Activated T-helper 1 cell treated with anti-CD3 and anti-CD28 coated beads, Interleukin-12 subunit alpha, Interleukin-12 subunit beta, Interleukin-2, Interleukin-4 antibody, amounts not matched to agents 30 ng/mL and 10 ng/mL and 1 ng/mL, durations not matched to agents 14 hours and 24 hours and 36 hours (primary cell): Measurements from ENCODE around the gene CKAP2L. TPM values are rescaled to one million over a fixed set of nuclear protein-coding genes. Genes with fewer than 3 reads are reported as not detected.

ENCODE experiments used
- DNase-seq: peaks from one replicate; pipeline ENCODE4 v3.0.0; 2021; ENCODE audit warnings: low spot score
- H3K27ac Mint-ChIP-seq: one replicate; pipeline ENCODE4 v1.8.0; 2021; ENCODE audit warnings: mild to moderate bottlenecking, mixed read lengths
- H3K27me3 Mint-ChIP-seq: one replicate; pipeline ENCODE4 v1.8.0; 2022; ENCODE audit warnings: mild to moderate bottlenecking, moderate library complexity, mixed read lengths; ENCODE audit not compliant: insufficient read depth
- H3K36me3 Mint-ChIP-seq: one replicate; pipeline ENCODE4 v1.8.0; 2021; ENCODE audit warnings: low read depth, mixed read lengths
- H3K4me1 Mint-ChIP-seq: one replicate; pipeline ENCODE4 v1.8.0; 2021; ENCODE audit warnings: low read depth, mixed read lengths
- H3K4me3 Mint-ChIP-seq: one replicate; pipeline ENCODE4 v1.8.0; 2021; ENCODE audit warnings: mild to moderate bottlenecking, moderate library complexity, mixed read lengths
- H3K9me3 Mint-ChIP-seq: one replicate; pipeline ENCODE4 v1.8.0; 2021; ENCODE audit warnings: mixed read lengths
- intact Hi-C: fragments of 100-400 bp; cut with micrococcal nuclease; formaldehyde crosslinking; loops from one replicate; pipeline ENCODE4 v1.15.1; 2024
- total RNA-seq: library from RNA; stranded (reverse); gene quantifications from 2 replicates; pipeline ENCODE4 v1.2.3, GENCODE V29; 2022

CKAP2L gene
- total RNA-seq: 20.9 and 21.2 TPM in 2 replicates

DNA sequence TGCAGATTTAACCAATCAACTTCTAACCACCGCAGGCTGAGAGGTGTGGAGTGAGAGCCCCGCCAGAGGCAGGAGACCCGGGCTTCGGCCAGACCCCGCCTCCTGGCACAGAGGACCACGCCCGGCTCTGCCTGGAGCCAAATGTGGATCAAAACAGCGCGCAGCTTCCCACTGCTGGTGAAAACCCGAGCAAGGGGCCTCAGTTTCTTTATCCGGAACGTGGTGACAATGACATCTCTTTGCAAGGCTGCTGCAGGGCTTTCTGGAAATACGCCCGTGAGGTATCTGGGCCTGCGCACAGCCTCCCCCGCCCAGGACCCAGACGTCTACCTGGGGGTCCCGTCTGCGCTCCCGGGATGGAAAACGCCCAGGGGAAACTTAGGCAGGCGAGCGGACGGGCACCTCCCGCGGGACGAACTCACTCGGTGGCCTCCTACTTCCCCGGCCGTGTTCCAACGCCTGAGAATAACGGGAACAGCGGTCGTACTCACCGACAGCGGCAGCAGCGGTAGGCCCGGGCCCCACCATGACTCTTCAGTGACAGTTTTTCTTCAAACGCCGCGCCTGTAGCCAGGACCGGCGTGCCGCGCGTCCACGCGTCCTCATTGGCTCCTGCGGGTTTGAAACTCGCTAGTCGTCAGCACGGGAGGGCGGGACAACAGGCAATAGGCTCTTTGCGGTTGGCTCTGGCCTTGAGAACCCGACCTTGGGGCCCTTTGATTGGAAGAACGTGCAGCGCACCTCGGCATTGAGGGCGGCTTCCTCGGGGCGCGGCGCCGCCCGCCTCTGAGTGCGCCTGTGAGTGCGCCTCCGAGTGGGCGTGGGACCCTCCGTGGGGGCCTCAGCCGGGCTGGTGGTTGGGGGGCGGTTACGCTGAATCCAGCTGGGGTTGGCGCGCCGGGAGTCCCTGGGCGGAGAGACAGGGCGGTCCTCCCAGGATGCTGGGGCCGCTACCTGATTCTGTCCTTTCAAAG, at the start of gene CKAP2L:
Gene CKAP2L (minus strand): TSS at position 539 of the 974 bp plus-strand sequence. CDS start 11 bp downstream, at position 528.
- peak; percentile 95 for DNase-seq
- Mint-ChIP-seq H3K36me3 (peaks cover 24% of the 10 kb centered on the region), H3K4me3 (peak within 1 kb of the TSS; percentile 95), H3K4me1 (peaks cover 50% of the 10 kb centered on the region), H3K27me3 (no peaks in the 10 kb centered on the region), H3K9me3 (peaks cover 14% of the 10 kb centered on the region), H3K27ac (peak within 1 kb of the TSS; percentile 93)
- intact Hi-C loops: loop anchor here (1.0 to 10.0 kb wide), 9 partner anchors 15 to 510 kb away; partner anchors contain the start of genes CHCHD5, PSD4, SLC20A1 and TTL

DNA sequence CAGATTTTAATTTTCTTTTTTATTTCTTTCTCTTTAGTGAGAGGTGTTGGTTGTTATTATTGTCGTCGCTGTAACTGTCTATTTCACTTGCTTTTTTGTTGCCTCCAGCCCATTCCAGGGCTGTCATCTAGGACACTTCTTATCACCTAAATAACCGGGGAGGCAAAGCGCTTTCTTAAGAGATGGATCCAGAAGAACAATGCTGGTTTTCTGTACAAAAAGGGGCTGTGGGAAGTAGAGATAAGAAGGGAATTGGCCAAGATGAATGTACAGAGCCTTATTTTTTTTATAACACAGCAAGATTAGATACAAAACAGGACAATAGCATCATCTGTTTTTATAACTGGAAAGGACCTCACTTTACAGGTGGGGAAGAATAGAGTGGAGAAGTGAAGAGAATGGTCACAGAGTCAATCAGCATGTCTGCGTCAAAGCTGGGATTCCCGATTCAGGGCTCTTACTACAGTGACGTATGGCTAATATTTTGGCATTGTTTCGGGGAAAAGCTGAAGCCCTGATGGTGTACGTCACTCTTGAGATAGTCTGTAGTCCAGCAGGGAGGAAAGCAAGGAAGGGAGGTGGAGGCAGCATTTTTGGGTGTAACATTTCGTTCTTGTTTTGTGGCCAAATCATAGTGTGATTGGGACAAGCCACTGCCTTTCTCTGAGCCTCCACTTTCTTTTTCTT, 49.0 kb upstream of the CKAP2L start:
- Mint-ChIP-seq H3K27me3 (peaks cover 5% of the 10 kb centered on the region), H3K36me3 (peaks cover 7% of the 10 kb centered on the region), H3K9me3 (peaks cover 9% of the 10 kb centered on the region), H3K4me3 (no peak overlapping the region), H3K4me1 (peaks cover 23% of the 10 kb centered on the region), H3K27ac (no peak overlapping the region)
- no peak for DNase-seq
- intact Hi-C loops: no loop called here

DNA sequence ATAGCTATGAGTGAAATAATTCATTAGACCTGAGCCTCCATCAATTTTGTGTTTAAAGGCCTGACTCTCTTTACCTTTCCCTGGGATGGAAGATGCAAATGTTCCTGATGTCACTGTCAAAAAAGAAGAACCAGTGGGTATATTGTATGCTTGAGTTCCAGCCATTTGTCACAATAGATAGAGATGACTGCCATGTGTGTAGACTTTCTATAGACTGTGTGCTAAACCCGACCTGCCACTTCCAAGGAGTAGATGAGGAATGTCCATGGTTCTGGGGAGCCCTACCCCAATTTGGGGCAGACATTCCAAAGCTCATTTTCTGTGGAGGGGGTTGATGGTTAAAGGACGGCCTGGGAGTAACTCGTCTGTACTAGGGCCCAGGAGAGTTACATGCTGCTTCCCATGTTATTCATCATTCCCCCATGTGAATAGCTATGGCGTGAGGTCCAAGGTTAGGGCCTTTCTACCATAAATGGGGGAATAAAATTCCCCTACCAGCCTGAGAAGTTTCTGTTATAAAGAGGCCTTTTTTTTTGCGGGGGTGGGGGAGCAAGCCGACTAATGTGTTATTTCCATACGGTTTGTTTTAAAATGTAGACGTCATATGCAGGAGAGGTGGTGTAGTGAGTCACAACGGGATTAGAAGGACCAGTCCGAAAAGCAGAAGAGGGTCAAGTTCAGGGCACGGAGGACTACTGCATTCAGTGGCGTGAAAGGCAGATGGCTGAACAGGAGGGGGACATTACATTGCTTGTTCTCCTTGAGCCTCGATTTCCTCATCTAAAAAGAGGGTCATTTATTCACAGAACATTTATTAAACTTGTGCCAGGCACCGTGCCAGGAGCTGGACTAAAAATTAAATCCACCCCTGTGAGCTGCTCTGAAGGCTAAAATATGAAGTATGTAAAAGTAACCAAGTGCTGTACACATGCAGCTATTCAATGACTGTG, 48.2 kb upstream of the CKAP2L start:
- no peak for DNase-seq
- H3K4me1 Mint-ChIP-seq: peaks cover 23% of the 10 kb centered on the region
- H3K36me3 Mint-ChIP-seq: peaks cover 7% of the 10 kb centered on the region
- H3K27me3 Mint-ChIP-seq: peaks cover 2% of the 10 kb centered on the region
- peaks cover 11% of the 10 kb centered on the region for H3K9me3 Mint-ChIP-seq
- intact Hi-C loops: loop anchor here (1.0 kb wide), 1 partner anchor 8 kb away; no protein-coding TSS in a partner anchor
- H3K27ac Mint-ChIP-seq: peak overlapping the region; percentile 63
- no peak overlapping the region for H3K4me3 Mint-ChIP-seq

DNA sequence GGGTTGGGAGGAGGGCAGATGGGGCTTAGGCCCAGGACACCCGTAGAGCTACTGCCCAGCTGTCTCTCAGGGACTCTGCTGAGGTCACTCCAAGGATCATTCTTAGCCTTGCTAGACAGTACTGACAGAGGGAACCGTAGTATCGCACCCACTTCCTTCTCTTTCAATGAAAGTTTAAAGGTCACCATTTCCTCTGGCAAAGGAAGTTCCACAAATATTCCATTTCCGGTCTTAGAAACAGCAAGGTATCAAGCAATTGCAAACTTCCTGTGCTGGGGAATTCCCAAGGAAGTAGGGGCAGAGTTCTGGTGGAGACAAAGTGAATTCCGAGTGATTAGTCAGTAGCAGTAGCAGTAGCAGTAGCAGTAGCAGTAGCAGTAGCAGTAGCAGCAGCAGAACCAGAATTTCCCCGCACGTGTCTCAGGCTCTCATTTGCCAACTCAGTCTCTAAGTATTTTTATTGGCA, 47.5 kb upstream of the CKAP2L start:
- peaks cover 7% of the 10 kb centered on the region for H3K36me3 Mint-ChIP-seq
- intact Hi-C loops: loop anchor here (1.0 kb wide), 1 partner anchor 8 kb away; no protein-coding TSS in a partner anchor
- H3K4me1 Mint-ChIP-seq: peaks cover 23% of the 10 kb centered on the region

GRCh38 chr2:112811276-112811831, 46.9 kb upstream of the CKAP2L start:
- Mint-ChIP-seq H3K4me1 (peaks cover 23% of the 10 kb centered on the region), H3K36me3 (peaks cover 9% of the 10 kb centered on the region), H3K9me3 (peaks cover 22% of the 10 kb centered on the region), H3K27ac (peak overlapping the region; percentile 72), H3K4me3 (no peak overlapping the region), H3K27me3 (peaks cover 2% of the 10 kb centered on the region)
- no peak for DNase-seq
- intact Hi-C loops: no loop called here

More for the DNA sequence above, 47.5 kb upstream of the CKAP2L start:
- Mint-ChIP-seq H3K9me3 (peaks cover 17% of the 10 kb centered on the region), H3K4me3 (no peak overlapping the region), H3K27me3 (peaks cover 2% of the 10 kb centered on the region), H3K27ac (peak overlapping the region; percentile 63)
- no peak for DNase-seq

DNA sequence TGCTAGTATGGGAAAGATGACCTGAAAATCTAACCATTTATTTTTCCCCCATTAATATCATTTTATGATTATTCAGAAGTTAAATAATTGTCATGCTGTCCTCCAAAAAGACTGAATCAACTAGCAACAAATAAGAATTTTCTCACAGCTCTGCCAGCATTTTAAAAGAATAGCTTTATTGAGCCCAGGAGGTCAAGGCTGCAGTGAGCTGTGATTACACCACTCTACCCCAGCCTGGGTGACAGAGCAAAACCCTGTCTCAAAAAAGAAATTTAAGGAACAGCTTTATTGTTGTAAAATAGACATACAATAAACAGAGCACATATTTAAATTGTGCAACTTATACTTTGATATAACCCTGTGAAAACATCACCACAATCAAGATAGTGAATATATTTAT, 44.7 kb upstream of the CKAP2L start:
- Mint-ChIP-seq H3K27ac (no peak overlapping the region), H3K4me3 (no peak overlapping the region), H3K4me1 (peaks cover 33% of the 10 kb centered on the region), H3K27me3 (peaks cover under 1% of the 10 kb centered on the region), H3K36me3 (peaks cover 14% of the 10 kb centered on the region), H3K9me3 (peaks cover 25% of the 10 kb centered on the region)
- intact Hi-C loops: loop anchor here (5.0 to 10.0 kb wide), 2 partner anchors 108 to 296 kb away; no protein-coding TSS in a partner anchor
- DNase-seq: no peak

DNA sequence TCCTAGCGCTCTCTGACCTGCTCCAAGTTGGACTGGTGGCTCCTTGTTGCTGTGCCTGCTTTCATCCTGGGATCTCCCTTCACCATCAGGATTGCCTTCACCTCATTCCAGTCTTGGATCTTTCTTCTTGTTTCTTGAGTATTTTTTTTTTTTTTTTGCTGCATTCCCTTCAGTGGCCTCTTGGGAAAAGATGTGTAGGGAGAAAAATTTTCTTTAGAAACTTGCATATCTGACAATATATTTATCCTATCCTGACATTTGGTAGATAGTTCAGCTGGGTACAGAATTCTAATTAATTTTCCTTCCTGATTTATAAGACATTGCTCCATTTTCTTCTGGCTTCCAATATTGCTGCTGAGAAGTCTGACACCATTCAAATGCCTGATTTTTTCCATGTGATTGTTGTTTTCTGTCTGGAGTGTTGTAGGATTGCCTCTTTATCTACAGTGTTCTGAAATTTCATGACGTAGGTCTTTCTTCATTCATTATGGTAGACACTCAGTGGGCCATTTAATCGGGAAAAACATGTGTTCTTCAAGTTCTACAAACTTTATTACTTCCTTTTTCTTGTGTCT, 42.9 kb upstream of the CKAP2L start:
- DNase-seq: no peak
- no peak overlapping the region for H3K4me3 Mint-ChIP-seq
- H3K27ac Mint-ChIP-seq: no peak overlapping the region
- peaks cover 11% of the 10 kb centered on the region for H3K36me3 Mint-ChIP-seq
- H3K9me3 Mint-ChIP-seq: peaks cover 25% of the 10 kb centered on the region
- intact Hi-C loops: loop anchor here (5.0 to 10.0 kb wide), 2 partner anchors 110 to 297 kb away; no protein-coding TSS in a partner anchor
- peaks cover 35% of the 10 kb centered on the region for H3K4me1 Mint-ChIP-seq
- no peaks in the 10 kb centered on the region for H3K27me3 Mint-ChIP-seq

- Mint-ChIP-seq H3K27ac (peak overlapping the region; percentile 10), H3K4me1 (peaks cover 26% of the 10 kb centered on the region), H3K4me3 (no peak overlapping the region), H3K27me3 (peaks cover 2% of the 10 kb centered on the region), H3K36me3 (peaks cover 11% of the 10 kb centered on the region), H3K9me3 (peaks cover 21% of the 10 kb centered on the region)
- intact Hi-C loops: loop anchor here (5.0 to 10.0 kb wide), 2 partner anchors 112 to 299 kb away; no protein-coding TSS in a partner anchor
- no peak for DNase-seq
These were observed 41.1 kb upstream of the CKAP2L start for GRCh38 chr2:112805542-112805941.

GRCh38 chr2:112803691-112804521, 39.5 kb upstream of the CKAP2L start:
- peaks cover 6% of the 10 kb centered on the region for H3K36me3 Mint-ChIP-seq
- H3K4me3 Mint-ChIP-seq: no peak overlapping the region

GRCh38 chr2:112800881-112801583, 36.6 kb upstream of the CKAP2L start:
- Mint-ChIP-seq H3K36me3 (peaks cover 4% of the 10 kb centered on the region), H3K27ac (no peak overlapping the region), H3K4me1 (peaks cover 39% of the 10 kb centered on the region), H3K9me3 (peaks cover 7% of the 10 kb centered on the region), H3K4me3 (no peak overlapping the region), H3K27me3 (peaks cover 2% of the 10 kb centered on the region)
- intact Hi-C loops: loop anchor here (10.0 kb wide), 1 partner anchor 304 kb away; no protein-coding TSS in a partner anchor
- no peak for DNase-seq

More at GRCh38 chr2:112803691-112804521, 39.5 kb upstream of the CKAP2L start:
- DNase-seq: no peak
- peaks cover 2% of the 10 kb centered on the region for H3K27me3 Mint-ChIP-seq
- H3K27ac Mint-ChIP-seq: peak overlapping the region; percentile 93
- peaks cover 16% of the 10 kb centered on the region for H3K9me3 Mint-ChIP-seq
- intact Hi-C loops: loop anchor here (1.0 to 10.0 kb wide), 4 partner anchors 8 to 301 kb away; partner anchors contain the start of gene CKAP2L
- peaks cover 36% of the 10 kb centered on the region for H3K4me1 Mint-ChIP-seq
